Measurements from ENCODE around the gene DCAF5.

- TF ChIP-seq, protein P1, sequence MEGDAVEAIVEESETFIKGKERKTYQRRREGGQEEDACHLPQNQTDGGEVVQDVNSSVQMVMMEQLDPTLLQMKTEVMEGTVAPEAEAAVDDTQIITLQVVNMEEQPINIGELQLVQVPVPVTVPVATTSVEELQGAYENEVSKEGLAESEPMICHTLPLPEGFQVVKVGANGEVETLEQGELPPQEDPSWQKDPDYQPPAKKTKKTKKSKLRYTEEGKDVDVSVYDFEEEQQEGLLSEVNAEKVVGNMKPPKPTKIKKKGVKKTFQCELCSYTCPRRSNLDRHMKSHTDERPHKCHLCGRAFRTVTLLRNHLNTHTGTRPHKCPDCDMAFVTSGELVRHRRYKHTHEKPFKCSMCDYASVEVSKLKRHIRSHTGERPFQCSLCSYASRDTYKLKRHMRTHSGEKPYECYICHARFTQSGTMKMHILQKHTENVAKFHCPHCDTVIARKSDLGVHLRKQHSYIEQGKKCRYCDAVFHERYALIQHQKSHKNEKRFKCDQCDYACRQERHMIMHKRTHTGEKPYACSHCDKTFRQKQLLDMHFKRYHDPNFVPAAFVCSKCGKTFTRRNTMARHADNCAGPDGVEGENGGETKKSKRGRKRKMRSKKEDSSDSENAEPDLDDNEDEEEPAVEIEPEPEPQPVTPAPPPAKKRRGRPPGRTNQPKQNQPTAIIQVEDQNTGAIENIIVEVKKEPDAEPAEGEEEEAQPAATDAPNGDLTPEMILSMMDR (IDR thresholded peaks at IDR 0.05): no peak
- no peak for TF ChIP-seq POLR2A (IDR thresholded peaks at IDR 0.05)
- no peak for TF ChIP-seq EP300 (IDR thresholded peaks at IDR 0.05)
- TF ChIP-seq POLR2AphosphoS5 (IDR thresholded peaks at IDR 0.05): no peak
Measured at GRCh38 chr14:69153873-69154270, 953 bp upstream of the DCAF5 start.
